NCI-H1048 (cell line): ENCODE data around the gene PASK.

Experiments used
- DNase-seq: peaks from one replicate; lab custom pipeline; 2025; lab: John Stamatoyannopoulos, UW

PASK gene

GRCh38 chr2:241147336-241147735 lies 1.9 kb downstream of the PASK start:
- no peak for DNase-seq

GRCh38 chr2:241146286-241146685 lies 3.0 kb downstream of the PASK start:
- DNase-seq, result no peak

GRCh38 chr2:241142593-241142992 lies 6.7 kb downstream of the PASK start:
- no peak for DNase-seq

GRCh38 chr2:241142063-241142462 lies 7.2 kb downstream of the PASK start:
- DNase-seq, result no peak

- no peak for DNase-seq
Observed at GRCh38 chr2:241141214-241141770, 8.0 kb downstream of the PASK start.

- DNase-seq, result no peak
Observed at GRCh38 chr2:241140445-241140840, 8.8 kb downstream of the PASK start.

- no peak for DNase-seq
Observed at GRCh38 chr2:241139531-241140444, 9.5 kb downstream of the PASK start.

GRCh38 chr2:241138471-241138870 lies 10.8 kb downstream of the PASK start:
- no peak for DNase-seq

- DNase-seq, result no peak
Observed at GRCh38 chr2:241137276-241138190, 11.7 kb downstream of the PASK start.

- DNase-seq, result no peak
Observed at GRCh38 chr2:241136661-241137260, 12.5 kb downstream of the PASK start.

- no peak for DNase-seq
Observed at GRCh38 chr2:241136191-241136590, 13.1 kb downstream of the PASK start.

GRCh38 chr2:241135737-241136136 lies 13.5 kb downstream of the PASK start:
- DNase-seq, result no peak

GRCh38 chr2:241134711-241135110 lies 14.6 kb downstream of the PASK start:
- no peak for DNase-seq

GRCh38 chr2:241133436-241133820 lies 15.8 kb downstream of the PASK start:
- no peak for DNase-seq

GRCh38 chr2:241132538-241133435 lies 16.5 kb downstream of the PASK start:
- DNase-seq, result no peak

- DNase-seq, result no peak
Observed at GRCh38 chr2:241131531-241131930, 17.7 kb downstream of the PASK start.

- no peak for DNase-seq
Observed at GRCh38 chr2:241130316-241130715, 19.0 kb downstream of the PASK start.

- DNase-seq, result no peak
Observed at GRCh38 chr2:241129086-241129871, 20.0 kb downstream of the PASK start.

GRCh38 chr2:241128266-241128665 lies 21.0 kb downstream of the PASK start:
- no peak for DNase-seq

- DNase-seq, result no peak
Observed at GRCh38 chr2:241126771-241127202, 22.5 kb downstream of the PASK start.
